Measurements from ENCODE around the gene CHST11. TPM values are rescaled to one million over a fixed set of nuclear protein-coding genes. Genes with fewer than 3 reads are reported as not detected.

Gene CHST11
- total RNA-seq, 4 donors from 2014 or later, result 5.7 to 15.7 (median 7.1) TPM

- H3K36me3 ChIP-seq, result no peaks in the 10 kb centered on the region
- no peak overlapping the region for H3K4me3 ChIP-seq
- 93% methylated on average over 16 of the region's 16 CpGs for WGBS
- intact Hi-C loops (cut with DNase I), result no loop called here
- no peaks in the 10 kb centered on the region for H3K27me3 ChIP-seq
- peaks cover 12 to 41% (median 23%) of the 10 kb centered on the region in 4 donors for H3K4me1 ChIP-seq
- TF ChIP-seq POLR2A (IDR thresholded peaks at IDR 0.05; ENCODE audit: low read depth), result no peak
- no peak for TF ChIP-seq CTCF (IDR thresholded peaks at IDR 0.05)
- no peak for TF ChIP-seq POLR2AphosphoS5 (IDR thresholded peaks at IDR 0.05)
- no peak for TF ChIP-seq EP300 (IDR thresholded peaks at IDR 0.05)
- H3K27ac ChIP-seq (replicated peaks in 1 of 4), result no peak overlapping the region
- H3K9me3 ChIP-seq, result no peaks in the 10 kb centered on the region
- no peak for DNase-seq (ENCODE audit: extremely low spot score)
Measured at GRCh38 chr12:104599272-104600035, 142.7 kb downstream of the CHST11 start.

- DNase-seq (ENCODE audit: extremely low spot score), result no peak
- WGBS, result 83% methylated on average over 4 of the region's 4 CpGs
- Histone ChIP-seq H3K4me3 (no peak overlapping the region), H3K36me3 (no peaks in the 10 kb centered on the region), H3K4me1 (peaks cover 19 to 48% (median 25%) of the 10 kb centered on the region in 4 donors), H3K27ac (replicated peaks in 1 of 4) (no peak overlapping the region), H3K9me3 (no peaks in the 10 kb centered on the region), H3K27me3 (no peaks in the 10 kb centered on the region)
- intact Hi-C loops (cut with DNase I), result no loop called here
- TF ChIP-seq CTCF (IDR thresholded peaks at IDR 0.05) (no peak), POLR2A (IDR thresholded peaks at IDR 0.05; ENCODE audit: low read depth) (no peak)
Measured at GRCh38 chr12:104600036-104600712, 143.4 kb downstream of the CHST11 start.

DNA sequence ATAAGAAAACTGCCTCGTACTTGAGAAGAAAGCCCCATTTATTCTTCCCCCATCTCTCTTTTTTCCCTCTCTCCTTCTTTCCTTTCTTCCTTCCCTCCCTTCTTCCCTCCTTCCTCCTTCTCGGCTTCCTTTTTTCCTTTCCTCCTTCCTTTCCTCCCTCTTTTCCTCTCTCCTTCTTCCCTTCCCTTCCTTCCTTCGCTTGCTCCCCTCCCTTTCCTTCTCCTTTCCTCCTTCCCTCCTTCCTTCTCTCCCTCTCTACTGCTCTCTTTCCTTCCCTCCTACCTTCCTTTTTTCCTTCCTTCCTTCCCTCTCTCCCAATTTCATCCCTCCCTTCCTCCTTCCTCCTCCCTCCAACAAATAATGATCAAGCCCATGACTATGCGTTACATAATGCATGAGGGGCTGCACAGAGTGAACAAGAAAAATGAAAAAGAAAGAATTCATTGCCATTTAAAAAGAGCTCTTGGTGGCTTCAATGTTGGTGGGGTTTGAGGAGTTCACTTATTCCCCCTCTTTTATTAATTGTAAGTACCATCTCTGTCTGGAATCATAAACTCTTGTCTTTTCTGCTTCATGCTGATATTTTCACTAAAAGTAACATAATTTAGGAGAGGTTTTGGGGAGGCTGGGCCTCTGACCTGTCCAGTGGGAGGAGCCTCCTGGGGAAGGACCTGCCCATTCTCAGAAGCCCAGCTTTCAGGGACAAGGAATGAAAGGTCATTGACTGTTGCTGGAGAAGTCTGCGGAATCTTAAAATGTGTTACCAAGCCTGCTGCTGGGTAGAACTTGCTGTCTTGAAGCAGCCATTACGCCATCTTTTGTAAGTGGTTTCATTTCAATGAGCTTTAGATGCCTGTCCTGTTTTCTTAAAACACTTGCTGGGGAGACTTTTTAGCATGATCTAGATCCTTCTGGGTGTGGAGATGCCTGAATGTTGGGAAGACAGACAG is 144.3 kb downstream of the CHST11 start:
- Histone ChIP-seq H3K4me3 (no peak overlapping the region), H3K9me3 (no peaks in the 10 kb centered on the region), H3K27me3 (no peaks in the 10 kb centered on the region), H3K27ac (replicated peaks in 1 of 4) (no peak overlapping the region), H3K36me3 (no peaks in the 10 kb centered on the region), H3K4me1 (peaks cover 19 to 47% (median 26%) of the 10 kb centered on the region in 4 donors)
- no peak for DNase-seq (ENCODE audit: extremely low spot score)
- WGBS, result 95% methylated on average over 6 of the region's 6 CpGs
- intact Hi-C loops (cut with DNase I), result no loop called here
- TF ChIP-seq POLR2A (IDR thresholded peaks at IDR 0.05; ENCODE audit: low read depth), result no peak
- peak in 1 of 2 donors; percentile 29 for TF ChIP-seq POLR2AphosphoS5 (IDR thresholded peaks at IDR 0.05)

GRCh38 chr12:104602406-104602805 is 145.7 kb downstream of the CHST11 start:
- intact Hi-C loops (cut with DNase I), result no loop called here
- WGBS, result 97% methylated on average over 6 of the region's 6 CpGs
- Histone ChIP-seq H3K4me3 (no peak overlapping the region), H3K36me3 (no peaks in the 10 kb centered on the region), H3K9me3 (no peaks in the 10 kb centered on the region), H3K27me3 (no peaks in the 10 kb centered on the region), H3K4me1 (peaks cover 18 to 38% (median 25%) of the 10 kb centered on the region in 4 donors), H3K27ac (replicated peaks in 1 of 4) (no peak overlapping the region)
- DNase-seq (ENCODE audit: extremely low spot score), result no peak
- no peak for TF ChIP-seq POLR2AphosphoS5 (IDR thresholded peaks at IDR 0.05)
- TF ChIP-seq CTCF (IDR thresholded peaks at IDR 0.05), result no peak
- TF ChIP-seq EP300 (IDR thresholded peaks at IDR 0.05), result no peak
- TF ChIP-seq POLR2A (IDR thresholded peaks at IDR 0.05; ENCODE audit: low read depth), result no peak

Measured in esophagus muscularis mucosa (tissue), 4 donors.